Measurements from ENCODE around the gene C10orf95.
A peak's percentile ranks its signal among the peaks of the same experiment; 100 is the strongest.

The C10orf95 gene

DNA sequence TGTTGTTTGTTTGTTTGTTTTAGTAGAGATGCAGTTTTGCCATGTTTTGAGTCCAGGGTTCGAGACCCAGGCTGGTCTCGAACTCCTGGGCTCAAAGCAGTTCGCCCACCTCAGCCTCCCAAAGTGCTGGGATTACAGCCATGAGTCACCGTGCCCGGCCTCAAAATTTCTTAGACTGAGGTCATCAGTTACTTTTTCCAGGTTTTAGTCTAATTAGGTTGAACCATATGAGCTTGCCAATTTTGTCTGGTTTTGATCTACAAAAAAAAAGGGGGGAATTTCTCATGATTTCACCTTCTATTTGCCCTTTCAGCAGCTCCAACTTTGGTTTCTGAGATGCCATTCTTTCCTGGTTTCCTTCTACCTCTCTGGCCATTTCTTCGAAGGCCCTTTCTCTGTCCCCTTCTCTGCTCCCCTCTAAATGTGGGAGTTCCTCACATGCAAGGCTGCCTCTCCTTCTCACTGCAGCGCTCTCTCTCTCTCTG, 24.5 kb downstream of the C10orf95 start:
- no peak for DNase-seq (ENCODE audit: low read depth)
- TF ChIP-seq, protein P1, sequence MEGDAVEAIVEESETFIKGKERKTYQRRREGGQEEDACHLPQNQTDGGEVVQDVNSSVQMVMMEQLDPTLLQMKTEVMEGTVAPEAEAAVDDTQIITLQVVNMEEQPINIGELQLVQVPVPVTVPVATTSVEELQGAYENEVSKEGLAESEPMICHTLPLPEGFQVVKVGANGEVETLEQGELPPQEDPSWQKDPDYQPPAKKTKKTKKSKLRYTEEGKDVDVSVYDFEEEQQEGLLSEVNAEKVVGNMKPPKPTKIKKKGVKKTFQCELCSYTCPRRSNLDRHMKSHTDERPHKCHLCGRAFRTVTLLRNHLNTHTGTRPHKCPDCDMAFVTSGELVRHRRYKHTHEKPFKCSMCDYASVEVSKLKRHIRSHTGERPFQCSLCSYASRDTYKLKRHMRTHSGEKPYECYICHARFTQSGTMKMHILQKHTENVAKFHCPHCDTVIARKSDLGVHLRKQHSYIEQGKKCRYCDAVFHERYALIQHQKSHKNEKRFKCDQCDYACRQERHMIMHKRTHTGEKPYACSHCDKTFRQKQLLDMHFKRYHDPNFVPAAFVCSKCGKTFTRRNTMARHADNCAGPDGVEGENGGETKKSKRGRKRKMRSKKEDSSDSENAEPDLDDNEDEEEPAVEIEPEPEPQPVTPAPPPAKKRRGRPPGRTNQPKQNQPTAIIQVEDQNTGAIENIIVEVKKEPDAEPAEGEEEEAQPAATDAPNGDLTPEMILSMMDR (IDR thresholded peaks at IDR 0.05; ENCODE audit: insufficient read depth, low read depth, low read length, missing control alignments) = no peak

DNA sequence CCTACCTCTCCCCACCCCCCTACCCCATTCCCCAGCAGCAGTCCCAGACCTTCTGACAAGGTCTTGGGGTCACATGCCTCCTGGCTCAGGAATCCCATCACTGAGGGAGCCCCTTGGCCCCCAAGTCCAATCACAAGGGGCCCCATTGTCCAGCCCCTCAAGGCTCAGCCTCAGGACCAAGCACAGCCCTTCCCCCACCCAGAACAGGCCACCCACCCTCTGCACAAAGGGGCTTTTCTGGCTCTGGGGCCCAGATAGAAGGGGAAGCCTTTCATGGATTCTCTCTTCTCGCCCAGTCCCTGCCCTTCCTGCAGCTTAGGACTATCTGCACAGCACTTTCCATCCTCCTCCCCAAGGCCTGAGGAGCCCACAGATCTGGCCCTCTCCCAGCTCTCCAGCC, 25.9 kb downstream of the C10orf95 start:
- DNase-seq (ENCODE audit: low read depth) = no peak
- H3K4me3 ChIP-seq (ENCODE audit: low read depth, low read length) = no peak overlapping the region
- TF ChIP-seq, protein P1 (IDR thresholded peaks at IDR 0.05; ENCODE audit: insufficient read depth, low read depth, low read length, missing control alignments) = no peak

More for the DNA sequence above, 24.5 kb downstream of the C10orf95 start:
- H3K4me3 ChIP-seq (ENCODE audit: low read depth, low read length) = no peak overlapping the region

DNA sequence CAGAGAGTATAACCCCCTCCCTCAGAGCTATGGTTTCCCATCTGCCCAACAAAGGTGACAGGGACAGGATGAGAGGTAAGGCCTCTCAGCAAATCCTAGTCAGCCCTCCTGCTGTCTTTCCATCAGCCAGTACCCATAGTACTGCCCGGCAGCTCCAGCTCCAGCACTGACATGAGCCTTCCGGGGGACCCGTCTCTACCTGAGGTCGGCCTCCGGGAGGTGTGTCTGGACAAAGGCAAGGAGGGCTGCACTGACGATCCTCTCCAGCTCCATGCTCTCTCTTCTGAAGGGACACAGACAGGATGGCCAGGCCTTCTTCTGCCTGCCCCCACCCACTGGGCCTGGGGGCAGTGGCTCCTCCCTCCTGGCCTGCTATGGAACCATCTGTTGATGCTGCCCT, 26.4 kb downstream of the C10orf95 start:
- no peak overlapping the region for H3K4me3 ChIP-seq (ENCODE audit: low read depth, low read length)
- TF ChIP-seq, protein P1 (IDR thresholded peaks at IDR 0.05; ENCODE audit: insufficient read depth, low read depth, low read length, missing control alignments) = no peak
- no peak for DNase-seq (ENCODE audit: low read depth)

DNA sequence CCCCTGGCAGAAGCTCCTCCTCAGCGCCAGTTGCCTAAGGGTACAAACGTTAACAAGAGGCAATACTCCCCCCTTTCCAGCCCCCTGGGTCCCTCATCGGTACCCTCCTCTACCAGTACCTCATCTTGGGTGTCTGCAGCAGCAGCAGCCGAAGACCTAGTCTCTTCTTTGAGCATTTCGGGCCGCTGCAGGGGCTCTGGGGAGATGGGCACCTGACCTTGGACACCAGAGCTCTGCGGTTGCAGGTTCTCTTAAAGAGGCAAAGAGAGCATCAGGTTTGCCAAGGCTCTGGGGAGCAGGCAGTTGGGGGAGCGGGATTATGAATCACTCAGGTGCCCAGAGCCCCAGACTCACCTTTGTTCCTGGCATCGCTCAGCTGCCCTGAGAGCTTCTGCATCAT, 27.2 kb downstream of the C10orf95 start:
- no peak for DNase-seq (ENCODE audit: low read depth)
- TF ChIP-seq, protein P1 (IDR thresholded peaks at IDR 0.05; ENCODE audit: insufficient read depth, low read depth, low read length, missing control alignments) = no peak

DNA sequence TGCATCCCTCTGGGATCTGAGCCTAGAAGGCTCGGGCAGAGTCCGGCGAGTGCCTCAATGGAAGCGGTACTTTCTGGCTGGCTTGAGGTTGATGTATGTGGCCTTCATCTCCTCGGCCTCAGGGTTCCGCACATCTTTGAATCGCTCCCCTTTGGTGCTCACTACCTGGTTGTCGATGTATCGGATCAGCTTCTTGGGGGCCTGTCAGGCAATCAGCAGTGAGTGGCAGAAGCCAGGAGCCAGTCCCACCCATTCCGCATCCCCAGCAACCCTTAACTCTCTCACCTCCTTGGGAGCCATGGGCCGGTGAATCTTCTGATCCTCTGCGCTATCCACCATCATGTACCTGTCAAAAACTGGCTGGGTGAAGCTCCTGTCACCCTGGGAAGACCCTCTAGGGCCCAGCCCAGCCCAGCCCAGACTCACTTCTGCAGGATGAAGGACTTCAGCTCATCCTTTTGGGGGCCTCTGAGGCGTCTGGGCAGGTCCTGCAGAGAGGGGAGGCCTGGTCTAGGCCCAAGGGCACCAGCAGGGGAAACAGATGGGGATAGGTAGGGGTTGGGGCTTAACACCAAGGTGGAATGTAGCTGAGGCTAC, 27.9 kb downstream of the C10orf95 start:
- TF ChIP-seq, protein P1 (IDR thresholded peaks at IDR 0.05; ENCODE audit: insufficient read depth, low read depth, low read length, missing control alignments) = no peak
- no peak for DNase-seq (ENCODE audit: low read depth)
- H3K4me3 ChIP-seq (ENCODE audit: low read depth, low read length) = no peak overlapping the region

More for the DNA sequence above, 27.2 kb downstream of the C10orf95 start:
- H3K4me3 ChIP-seq (ENCODE audit: low read depth, low read length) = no peak overlapping the region

DNA sequence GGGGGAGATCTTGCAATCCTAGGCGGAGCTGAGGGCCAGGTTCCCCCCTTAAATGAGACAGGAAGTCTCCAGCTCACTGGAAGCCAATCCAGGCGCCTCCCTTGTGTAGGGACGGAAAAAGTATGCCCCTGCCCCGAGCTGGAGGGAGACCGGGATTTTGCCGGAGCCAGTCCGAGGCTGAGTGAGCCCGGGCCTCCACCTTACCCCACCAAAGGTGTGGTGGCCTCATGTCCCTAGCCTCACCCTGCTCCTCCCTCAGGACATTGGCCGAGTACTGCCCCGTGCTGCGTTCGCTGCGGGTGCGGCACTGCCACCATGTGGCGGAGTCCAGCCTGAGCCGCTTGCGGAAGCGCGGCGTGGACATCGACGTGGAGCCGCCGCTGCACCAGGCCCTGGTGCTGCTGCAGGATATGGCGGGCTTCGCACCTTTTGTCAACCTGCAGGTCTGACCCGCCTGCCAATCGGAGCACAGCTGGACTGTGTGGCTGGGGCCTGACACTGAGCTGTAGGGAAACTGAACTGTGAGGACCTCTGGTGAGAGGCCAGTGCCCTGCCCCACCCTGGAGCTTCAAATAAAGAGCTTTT, 28.7 kb downstream of the C10orf95 start:
- peak overlapping the region; percentile 57 for H3K4me3 ChIP-seq (ENCODE audit: low read depth, low read length)
- peak; percentile 83 for DNase-seq (ENCODE audit: low read depth)
- TF ChIP-seq, protein P1 (IDR thresholded peaks at IDR 0.05; ENCODE audit: insufficient read depth, low read depth, low read length, missing control alignments) = peak; percentile 67
